Skeletal muscle tissue (tissue), 4 donors: ENCODE data around the gene CDH23. TPM values are rescaled to one million over a fixed set of nuclear protein-coding genes. Genes with fewer than 3 reads are reported as not detected.

Experiments
- H3K27ac ChIP-seq: one replicate; pipeline ENCODE4 v1.7.0; 2013; ENCODE audit warnings: mild to moderate bottlenecking, low read depth, low read length, inconsistent platforms
- H3K27me3 ChIP-seq, 3 donors: one replicate each; pipeline ENCODE4 v1.7.0; 2013; ENCODE audit warnings: low read length in 3 of 3; ENCODE audit not compliant: control insufficient read depth in 3 of 3, insufficient read depth in 3 of 3
- H3K36me3 ChIP-seq, 3 donors: one replicate each; pipeline ENCODE4 v1.7.0; 2013; ENCODE audit warnings: low read length in 3 of 3; ENCODE audit not compliant: control insufficient read depth in 3 of 3, insufficient read depth in 3 of 3
- H3K4me1 ChIP-seq, 3 donors: one replicate each; pipeline ENCODE4 v1.7.0; 2013; ENCODE audit warnings: low read length in 3 of 3, mild to moderate bottlenecking in 3 of 3; ENCODE audit not compliant: control insufficient read depth in 3 of 3, insufficient read depth in 3 of 3
- H3K4me3 ChIP-seq, 3 donors: one replicate each; pipeline ENCODE4 v1.7.0; 2013; ENCODE audit warnings: low read length in 3 of 3
- H3K9ac ChIP-seq, 3 donors: one replicate each; pipeline ENCODE4 v1.7.0; 2013; ENCODE audit warnings: low read length in 3 of 3, mild to moderate bottlenecking in 3 of 3, moderate library complexity in 2 of 3, low read depth in 1 of 3
- H3K9me3 ChIP-seq, 3 donors: one replicate each; pipeline ENCODE4 v1.7.0; 2013; ENCODE audit warnings: low read length in 3 of 3; ENCODE audit not compliant: control insufficient read depth in 3 of 3
- total RNA-seq: library from RNA; depleted of rRNA; stranded (reverse); fragments of >200 nt; gene quantifications from one replicate; pipeline ENCODE4 v1.2.3, GENCODE V29; 2014
- donor health status: Osteomylitis.

The CDH23 gene
- total RNA-seq, 1 donor from 2014 or later, result 3.7 TPM

DNA sequence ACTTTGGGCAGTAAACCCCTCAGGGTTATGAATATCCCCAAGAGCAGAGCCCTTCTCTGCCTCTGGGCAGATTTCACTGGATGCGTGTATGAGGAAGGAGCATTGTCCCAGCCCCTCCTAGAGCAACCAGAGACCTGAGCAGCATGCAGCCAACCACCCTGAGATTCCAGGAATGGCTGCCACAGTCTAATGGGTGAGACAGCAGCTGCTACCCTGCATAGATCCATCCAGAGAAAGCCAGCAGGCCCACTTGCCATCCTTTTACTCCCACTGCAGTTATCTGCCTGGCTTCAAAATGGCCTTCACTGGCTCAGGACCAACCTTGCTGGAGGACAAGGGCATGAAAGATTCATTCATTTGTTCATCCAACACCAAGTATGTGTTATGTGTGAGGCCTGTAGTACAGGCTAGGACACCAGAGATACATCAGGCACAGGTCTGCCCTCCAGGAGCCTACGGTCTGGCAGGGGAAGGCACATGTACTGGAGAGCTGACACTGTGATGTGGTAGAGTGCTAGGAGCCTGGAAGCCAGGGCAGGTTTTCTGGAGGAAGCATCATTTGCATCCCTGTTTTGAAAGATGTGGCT is 349.0 kb downstream of the CDH23 start:
- no peak overlapping the region for H3K4me3 ChIP-seq
- H3K36me3 ChIP-seq, result peaks cover under 1 to 8% (median 2%) of the 10 kb centered on the region in 3 donors
- H3K27ac ChIP-seq, result no peak overlapping the region
- H3K9me3 ChIP-seq, result peaks cover 0 to 2% (median 0%) of the 10 kb centered on the region in 3 donors
- peaks cover 51 to 58% (median 52%) of the 10 kb centered on the region in 3 donors for H3K4me1 ChIP-seq
- no peak overlapping the region for H3K9ac ChIP-seq
- H3K27me3 ChIP-seq, result no peaks in the 10 kb centered on the region

DNA sequence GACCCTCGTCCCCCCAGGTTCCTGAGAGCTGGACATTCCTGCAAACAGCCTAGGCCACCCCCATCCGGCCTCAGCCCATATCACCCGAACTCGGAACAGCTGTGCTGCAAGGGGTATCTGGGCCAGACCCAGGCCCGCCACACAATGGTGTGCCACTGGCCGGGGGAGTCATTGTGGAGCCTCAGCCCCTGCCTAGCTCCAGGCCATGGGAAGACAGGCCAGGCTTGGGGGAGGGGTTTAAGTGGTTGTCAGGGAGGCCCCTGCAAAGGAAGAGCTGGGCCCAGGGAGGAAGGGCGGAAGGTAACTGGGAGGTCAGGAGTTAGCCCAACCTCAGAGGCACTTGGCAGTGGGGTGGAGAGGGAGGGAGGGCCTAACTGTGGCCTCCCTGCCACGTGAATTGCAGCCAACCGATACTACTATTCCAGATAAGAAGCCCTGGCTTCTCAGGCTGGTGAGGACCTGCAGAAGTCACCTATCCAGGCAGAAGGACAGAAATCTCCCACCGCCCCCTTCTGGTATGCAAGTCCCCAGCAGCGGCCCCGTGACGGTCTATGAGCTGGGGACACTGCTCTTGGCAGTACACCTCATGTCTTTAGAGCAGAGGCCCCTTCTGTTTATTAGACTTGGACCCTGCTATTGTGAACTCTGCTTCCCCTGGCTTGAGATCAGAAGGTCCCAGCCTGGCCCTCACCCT is 349.8 kb downstream of the CDH23 start:
- Histone ChIP-seq H3K4me1 (peaks cover 54 to 61% (median 55%) of the 10 kb centered on the region in 3 donors), H3K4me3 (no peak overlapping the region), H3K27ac (no peak overlapping the region), H3K9ac (peak overlapping the region in 1 of 3 donors; percentile 16), H3K27me3 (no peaks in the 10 kb centered on the region), H3K36me3 (peaks cover 1 to 12% (median 3%) of the 10 kb centered on the region in 3 donors), H3K9me3 (peaks cover 0 to 2% (median 0%) of the 10 kb centered on the region in 3 donors)

DNA sequence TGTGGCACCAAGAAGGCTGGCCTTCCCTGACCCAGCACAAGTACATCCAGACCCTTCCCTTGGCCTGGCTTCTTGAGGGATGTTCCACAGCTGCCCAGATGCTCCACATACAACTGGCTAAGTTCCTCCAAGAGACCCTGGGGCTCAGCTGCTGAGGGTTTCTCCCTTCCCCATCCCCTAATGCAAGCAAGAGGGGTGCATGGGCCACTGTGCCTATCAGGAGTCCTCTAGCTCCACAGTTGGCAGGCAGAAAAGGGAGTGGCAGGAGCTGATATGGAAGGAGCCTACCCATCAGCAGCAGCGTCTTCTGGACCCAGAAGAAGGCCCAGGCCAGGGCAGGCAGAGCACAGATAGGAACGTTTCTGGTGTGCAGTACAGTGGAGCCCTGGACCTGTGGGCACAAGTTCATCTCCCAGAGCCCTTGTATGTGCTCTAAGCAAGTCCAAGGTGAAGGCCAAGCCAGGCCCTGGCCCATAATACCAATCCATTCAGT is 350.4 kb downstream of the CDH23 start:
- Histone ChIP-seq H3K27me3 (no peaks in the 10 kb centered on the region), H3K4me3 (no peak overlapping the region), H3K4me1 (peaks cover 54 to 61% (median 57%) of the 10 kb centered on the region in 3 donors), H3K9me3 (peaks cover 0 to 2% (median 0%) of the 10 kb centered on the region in 3 donors), H3K36me3 (peaks cover 0 to 15% (median 9%) of the 10 kb centered on the region in 3 donors), H3K27ac (no peak overlapping the region), H3K9ac (peak overlapping the region in 1 of 3 donors; percentile 16)

DNA sequence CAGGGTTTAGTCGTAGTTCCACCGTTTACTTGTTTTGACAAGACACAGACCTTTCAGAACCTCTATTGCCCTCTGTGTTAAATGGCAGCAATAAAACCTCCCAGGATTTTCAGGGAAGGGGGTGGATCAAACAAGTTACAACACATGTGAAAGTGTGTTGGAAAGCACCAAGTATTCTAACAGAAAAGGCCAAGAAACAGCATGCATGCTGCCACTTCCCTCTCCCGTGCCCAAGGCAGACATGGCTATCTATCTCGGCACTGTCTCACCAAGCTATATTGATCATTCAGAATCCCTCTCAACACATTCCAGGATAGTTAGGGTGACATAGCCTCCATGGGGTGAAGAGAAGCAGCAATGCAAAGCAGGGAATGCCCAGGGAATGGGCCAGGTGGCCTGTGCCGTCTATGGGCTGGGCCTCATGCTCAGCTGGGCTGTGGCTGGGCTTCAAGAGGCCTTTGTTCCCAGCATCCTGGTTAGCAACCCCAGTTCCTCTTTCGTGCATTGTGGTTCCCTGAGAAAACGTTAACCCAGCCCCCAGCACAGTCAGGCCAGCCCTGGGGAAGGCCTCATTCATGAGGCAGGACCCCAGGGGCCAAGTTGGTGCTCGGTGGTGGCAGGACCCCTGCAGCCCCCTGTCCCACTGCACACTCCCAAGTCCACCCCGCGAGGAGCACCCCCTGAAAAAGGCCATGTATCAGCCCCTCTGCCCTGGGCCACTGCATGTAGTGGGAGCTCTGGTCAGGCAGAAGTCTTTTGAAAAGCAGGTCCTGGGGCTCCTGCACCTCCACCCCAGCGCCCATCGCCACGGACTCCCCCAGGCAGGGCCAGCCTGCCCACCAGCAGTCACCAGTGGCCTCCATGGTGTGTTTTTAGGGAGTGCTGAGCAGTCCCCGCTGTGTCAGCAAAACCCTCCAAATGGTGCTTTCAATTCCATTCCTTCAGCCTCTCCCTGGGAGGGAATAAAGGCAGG is 351.1 kb downstream of the CDH23 start:
- peaks cover 4 to 16% (median 15%) of the 10 kb centered on the region in 3 donors for H3K36me3 ChIP-seq
- peak overlapping the region; percentile 67 for H3K27ac ChIP-seq
- H3K4me3 ChIP-seq, result no peak overlapping the region
- peaks cover 57 to 66% (median 60%) of the 10 kb centered on the region in 3 donors for H3K4me1 ChIP-seq
- H3K9me3 ChIP-seq, result no peaks in the 10 kb centered on the region
- no peaks in the 10 kb centered on the region for H3K27me3 ChIP-seq
- peak overlapping the region in 2 of 3 donors; percentile 10 to 40 for H3K9ac ChIP-seq

DNA sequence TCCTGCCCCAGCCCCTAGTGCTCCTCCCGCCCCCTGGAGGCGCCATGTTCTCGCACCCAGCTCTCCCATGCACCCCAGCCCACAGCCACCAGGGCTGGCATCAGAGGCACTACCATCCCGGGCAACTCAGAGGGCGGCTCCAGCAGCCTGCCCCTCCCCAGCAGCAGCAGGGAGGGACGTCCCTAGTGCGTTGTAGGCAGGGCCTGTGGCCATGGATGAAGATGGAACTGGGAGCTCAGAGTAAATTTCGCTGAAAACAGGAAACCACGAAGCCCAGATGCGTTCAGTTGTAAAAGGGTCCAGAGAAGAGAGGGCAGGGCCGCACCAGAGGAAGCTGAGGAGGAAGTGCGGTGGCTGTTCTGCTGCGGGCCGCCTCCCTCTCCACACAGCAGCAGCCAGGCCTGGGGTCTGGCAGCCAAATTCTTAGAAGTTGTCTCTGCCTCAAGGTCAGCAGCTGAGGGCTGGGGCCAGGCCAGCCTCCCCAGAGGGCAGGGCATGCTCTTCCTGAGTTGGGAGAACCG is 352.0 kb downstream of the CDH23 start:
- Histone ChIP-seq H3K27ac (peak overlapping the region; percentile 67), H3K4me1 (peaks cover 60 to 73% (median 62%) of the 10 kb centered on the region in 3 donors)

DNA sequence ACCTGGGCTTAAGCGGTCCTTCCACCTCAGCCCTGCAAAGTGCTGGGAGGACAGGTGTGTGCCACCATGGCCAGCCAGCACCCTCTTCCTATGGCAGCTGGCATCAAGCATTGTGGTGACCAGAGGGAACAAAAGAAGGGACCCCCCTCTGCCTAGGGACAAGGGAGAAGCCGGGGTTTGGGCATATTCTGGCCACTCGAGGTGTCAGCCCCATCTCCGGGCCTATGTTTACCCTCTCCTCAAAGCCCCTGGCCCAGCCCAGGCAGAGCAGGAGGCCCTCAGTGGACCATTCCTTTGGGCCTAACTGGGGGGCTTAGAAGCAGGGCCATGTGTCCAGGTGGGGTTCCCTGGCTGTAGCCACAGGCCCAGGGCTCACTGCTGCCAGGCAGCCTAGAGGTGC is 352.7 kb downstream of the CDH23 start:
- Histone ChIP-seq H3K36me3 (peaks cover 6 to 23% (median 17%) of the 10 kb centered on the region in 3 donors), H3K9ac (peak overlapping the region in 2 of 3 donors; percentile 32 to 60), H3K4me3 (peak overlapping the region in 1 of 3 donors; percentile 41), H3K4me1 (peaks cover 65 to 79% (median 68%) of the 10 kb centered on the region in 3 donors), H3K27ac (peak overlapping the region; percentile 67), H3K27me3 (no peaks in the 10 kb centered on the region), H3K9me3 (no peaks in the 10 kb centered on the region)

More for the DNA sequence above, 352.0 kb downstream of the CDH23 start:
- no peaks in the 10 kb centered on the region for H3K9me3 ChIP-seq
- H3K4me3 ChIP-seq, result peak overlapping the region in 1 of 3 donors; percentile 35
- H3K9ac ChIP-seq, result peak overlapping the region in 2 of 3 donors; percentile 32 to 60
- no peaks in the 10 kb centered on the region for H3K27me3 ChIP-seq
- H3K36me3 ChIP-seq, result peaks cover 6 to 20% (median 17%) of the 10 kb centered on the region in 3 donors

DNA sequence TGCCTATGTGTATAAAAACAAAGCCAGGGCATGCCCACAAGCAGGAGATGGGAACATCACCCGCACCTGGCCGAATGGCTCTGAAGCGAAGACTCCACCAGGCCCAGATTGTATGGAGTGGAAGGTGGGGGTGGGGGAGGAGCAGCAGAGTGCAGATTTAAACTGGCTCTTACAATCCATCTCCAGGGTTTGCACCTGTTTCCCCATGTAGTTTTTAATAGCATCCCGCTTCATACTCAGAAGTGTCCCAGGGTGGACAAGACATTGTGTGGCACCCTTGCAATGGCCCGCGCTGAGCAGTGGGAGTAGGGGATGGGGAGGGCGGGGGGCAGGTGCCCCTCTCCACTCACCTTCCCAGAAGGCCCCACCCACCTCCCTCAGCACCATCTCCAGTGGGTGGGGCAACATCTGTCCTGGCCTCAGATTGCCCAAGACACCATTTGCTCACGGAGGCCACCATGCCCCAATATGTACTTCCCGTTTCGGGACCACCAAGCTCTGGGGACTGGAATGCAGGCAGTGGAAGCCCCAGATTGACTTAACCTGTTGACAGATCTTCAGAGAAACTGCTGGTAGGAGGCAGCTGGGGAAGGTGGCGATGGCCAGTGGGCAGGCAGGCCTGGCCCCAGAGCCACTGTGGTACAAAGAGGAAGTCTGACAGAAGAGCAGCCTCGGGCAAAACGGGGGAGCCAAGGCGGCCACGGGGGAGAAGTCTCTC is 353.6 kb downstream of the CDH23 start:
- Histone ChIP-seq H3K36me3 (peaks cover 6 to 27% (median 19%) of the 10 kb centered on the region in 3 donors), H3K27me3 (no peaks in the 10 kb centered on the region), H3K9ac (peak overlapping the region in 1 of 3 donors; percentile 60), H3K4me3 (no peak overlapping the region), H3K9me3 (no peaks in the 10 kb centered on the region), H3K4me1 (peaks cover 74 to 84% (median 77%) of the 10 kb centered on the region in 3 donors), H3K27ac (peak overlapping the region; percentile 67)

DNA sequence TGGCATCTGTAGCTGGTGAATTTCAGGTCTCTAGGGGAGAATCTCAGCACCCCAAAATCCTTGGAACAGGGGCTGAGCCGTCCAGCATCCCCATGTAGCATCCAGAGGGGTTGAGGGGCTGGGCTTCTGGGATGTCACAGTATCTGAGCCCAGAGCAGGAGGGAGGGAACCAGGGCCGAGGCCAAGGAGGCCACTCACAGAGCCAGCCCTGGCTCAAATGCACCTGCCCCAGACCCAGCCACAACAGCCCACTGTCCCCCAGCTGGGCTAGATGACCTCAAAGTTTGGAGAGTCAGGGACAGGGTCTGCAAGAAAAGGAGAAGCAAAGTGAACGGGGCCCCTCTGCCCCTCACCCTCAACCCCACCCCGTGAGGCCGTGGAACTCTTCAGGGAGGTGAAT is 354.3 kb downstream of the CDH23 start:
- Histone ChIP-seq H3K27ac (no peak overlapping the region), H3K9ac (no peak overlapping the region), H3K36me3 (peaks cover 6 to 27% (median 19%) of the 10 kb centered on the region in 3 donors), H3K9me3 (no peaks in the 10 kb centered on the region), H3K27me3 (no peaks in the 10 kb centered on the region), H3K4me3 (no peak overlapping the region), H3K4me1 (peaks cover 73 to 82% (median 79%) of the 10 kb centered on the region in 3 donors)
